SK-N-SH (cell line): Measurements from ENCODE around the gene AFAP1. TPM values are rescaled to one million over a fixed set of nuclear protein-coding genes. Genes with fewer than 3 reads are reported as not detected.

Experiments used
- CTCF ChIA-PET: fragments of 300-600, 350-600 bp; formaldehyde crosslinking; extraction: SDS; loops from one replicate; lab custom pipeline; 2021; lab: Yijun Ruan, JAX
- POLR2A ChIA-PET: fragments of 350-600 bp; sonication (Branson Sonifier 250); formaldehyde crosslinking; extraction: SDS; loops from one replicate; lab custom pipeline; 2020; ENCODE audit warnings: antibody characterized with exemption, inconsistent platforms; lab: Yijun Ruan, JAX
- DNase-seq: peaks from one replicate; pipeline ENCODE4 v3.0.0; 2012
- H2AFZ ChIP-seq: fragments of 200-600 bp; sonication (generic); 2 replicates; pipeline ENCODE4 v1.8.1; 2016; ENCODE audit warnings: antibody characterized with exemption, mild to moderate bottlenecking, low read depth
- H3F3A ChIP-seq: fragments of 200-600 bp; sonication (generic); replicated peaks from 2 replicates; pipeline ENCODE3; 2016; ENCODE audit warnings: antibody characterized with exemption, mild to moderate bottlenecking; ENCODE audit not compliant: insufficient read depth
- H3K27ac ChIP-seq, 2 experiments: fragments of 200-500 bp in 1 of 2; fragments of 200-600 bp in 1 of 2; sonication (Bioruptor generic) in 1 of 2; sonication (generic), shearing (Covaris generic) in 1 of 2; 2 replicates each; pipeline versions ENCODE4 v1.5.1 to v1.6.1; 2014 to 2016; ENCODE audit warnings: low read depth in 2 of 2, inconsistent platforms in 1 of 2, low read length in 1 of 2, mild to moderate bottlenecking in 1 of 2, mixed read lengths in 1 of 2
- H3K27me3 ChIP-seq: fragments of 200-600 bp; sonication (generic), shearing (Covaris generic); 2 replicates; pipeline ENCODE4 v1.6.1; 2016; ENCODE audit warnings: mixed run types; ENCODE audit not compliant: insufficient read depth
- H3K36me3 ChIP-seq, 2 experiments: fragments of 200-500 bp in 1 of 2; fragments of 200-600 bp in 1 of 2; sonication (Bioruptor generic) in 1 of 2; sonication (generic) in 1 of 2; replicated peaks in 1 of 2; 2 replicates each; pipeline versions ENCODE3 to v1.5.1; 2014 to 2016; ENCODE audit warnings: low read length in 1 of 2, mild to moderate bottlenecking in 1 of 2; ENCODE audit not compliant: insufficient read depth in 2 of 2, control insufficient read depth in 1 of 2
- H3K4me1 ChIP-seq, 2 experiments: fragments of 200-500 bp in 1 of 2; fragments of 200-600 bp in 1 of 2; sonication (Bioruptor generic) in 1 of 2; sonication (generic), shearing (Covaris generic) in 1 of 2; 2 replicates each; pipeline versions ENCODE4 v1.5.1 to v1.6.1; 2014 to 2016; ENCODE audit warnings: low read depth in 1 of 2, low read length in 1 of 2, mixed run types in 1 of 2; ENCODE audit not compliant: insufficient read depth in 2 of 2, control insufficient read depth in 1 of 2
- H3K4me2 ChIP-seq: fragments of 200-600 bp; sonication (generic), shearing (Covaris generic); 2 replicates; pipeline ENCODE4 v1.6.1; 2017; ENCODE audit warnings: mixed run types
- H3K4me3 ChIP-seq, 2 experiments: fragments of 200-500 bp in 1 of 2; fragments of 200-600 bp in 1 of 2; sonication (Bioruptor generic) in 1 of 2; sonication (generic), shearing (Covaris generic) in 1 of 2; 2 replicates each; pipeline versions ENCODE4 v1.5.1 to v1.8.1; 2014 to 2016; ENCODE audit warnings: low read depth in 2 of 2, inconsistent platforms in 1 of 2, low read length in 1 of 2, mild to moderate bottlenecking in 1 of 2, mixed read lengths in 1 of 2, moderate library complexity in 1 of 2
- H3K79me2 ChIP-seq: fragments of 200-600 bp; sonication (generic); 2 replicates; pipeline ENCODE4 v1.8.1; 2017; ENCODE audit warnings: mild to moderate bottlenecking; ENCODE audit not compliant: insufficient read depth
- H3K9ac ChIP-seq: fragments of 200-600 bp; sonication (generic); 2 replicates; pipeline ENCODE4 v1.6.1; 2017; ENCODE audit warnings: mixed run types
- H3K9me2 ChIP-seq: fragments of 200-600 bp; sonication (generic); 2 replicates; pipeline ENCODE4 v1.6.1; 2017; ENCODE audit warnings: mixed run types
- H3K9me3 ChIP-seq: fragments of 200-600 bp; sonication (generic); 2 replicates; pipeline ENCODE4 v1.6.1; 2017; ENCODE audit warnings: mixed run types, mild to moderate bottlenecking, moderate library complexity
- H4K20me1 ChIP-seq: fragments of 200-600 bp; sonication (generic); 2 replicates; pipeline ENCODE4 v1.6.1; 2017; ENCODE audit warnings: mild to moderate bottlenecking, mixed run types; ENCODE audit not compliant: insufficient read depth
- CHD2 ChIP-seq: fragments of 150-350 bp; IDR thresholded peaks from 2 replicates; pipeline ENCODE4 v1.6.1; 2018; ENCODE audit warnings: low read length; ENCODE audit not compliant: partially characterized antibody
- EP300 ChIP-seq, 2 experiments: IDR thresholded peaks; 2 replicates each; pipeline versions ENCODE4 v1.4.0 to v1.6.1; 2012; ENCODE audit warnings: borderline replicate concordance in 1 of 2, low read depth in 1 of 2, low read length in 1 of 2
- EZH2phosphoT487 ChIP-seq: fragments of 200-600 bp; sonication (generic); IDR thresholded peaks from 2 replicates; pipeline ENCODE4 v1.6.1; 2017; ENCODE audit warnings: low read depth, mixed run types, mild to moderate bottlenecking, antibody characterized with exemption, moderate library complexity, borderline replicate concordance
- FOSL2 ChIP-seq: IDR thresholded peaks from 2 replicates; pipeline ENCODE4 v1.4.0; 2012; ENCODE audit warnings: low read depth, mild to moderate bottlenecking, moderate library complexity, borderline replicate concordance
- JUND ChIP-seq: IDR thresholded peaks from 2 replicates; pipeline ENCODE4 v1.4.0; 2012
- MEF2A ChIP-seq: IDR thresholded peaks from 2 replicates; pipeline ENCODE4 v1.4.0; 2012; ENCODE audit warnings: low read depth, borderline replicate concordance
- MXI1 ChIP-seq: IDR thresholded peaks from 2 replicates; pipeline ENCODE4 v1.6.1; 2012; ENCODE audit warnings: mild to moderate bottlenecking, low read depth, low read length, improper control_type of control experiment
- NFIC ChIP-seq: IDR thresholded peaks from 2 replicates; pipeline ENCODE4 v1.4.0; 2012; ENCODE audit warnings: borderline replicate concordance
- NRF1 ChIP-seq: IDR thresholded peaks from 2 replicates; pipeline ENCODE4 v1.6.1; 2012; ENCODE audit warnings: low read depth, mild to moderate bottlenecking, low read length
- POLR2AphosphoS5 ChIP-seq: IDR thresholded peaks from 2 replicates; pipeline ENCODE4 v1.6.1; 2012; ENCODE audit warnings: low read depth, low read length
- RCOR1 ChIP-seq: fragments of 150-350 bp; IDR thresholded peaks from 2 replicates; pipeline ENCODE4 v1.6.1; 2017; ENCODE audit warnings: antibody characterized with exemption, low read length
- RFX5 ChIP-seq: IDR thresholded peaks from 2 replicates; pipeline ENCODE4 v1.6.1; 2012; ENCODE audit warnings: mild to moderate bottlenecking, improper control_type of control experiment, low read length
- RXRA ChIP-seq: IDR thresholded peaks from 2 replicates; pipeline ENCODE4 v1.4.0; 2012; ENCODE audit warnings: low read depth, mild to moderate bottlenecking, borderline replicate concordance
- SIN3A ChIP-seq: IDR thresholded peaks from 2 replicates; pipeline ENCODE4 v1.6.1; 2012; ENCODE audit warnings: low read depth, mild to moderate bottlenecking, low read length, moderate library complexity, borderline replicate concordance
- SMC3 ChIP-seq: IDR thresholded peaks from 2 replicates; pipeline ENCODE4 v1.6.1; 2012; ENCODE audit warnings: low read depth, low read length, improper control_type of control experiment
- TAF1 ChIP-seq: IDR thresholded peaks from 2 replicates; pipeline ENCODE4 v1.6.1; 2012; ENCODE audit warnings: low read depth, mild to moderate bottlenecking, low read length, moderate library complexity, borderline replicate concordance
- TCF12 ChIP-seq: IDR thresholded peaks from 2 replicates; pipeline ENCODE4 v1.4.0; 2012
- TEAD4 ChIP-seq: IDR thresholded peaks from 2 replicates; pipeline ENCODE4 v1.4.0; 2012; ENCODE audit warnings: mild to moderate bottlenecking, borderline replicate concordance; ENCODE audit not compliant: insufficient read depth
- WGBS: methylation state at CpG from one replicate; pipeline ENCODE4 v1.1.6; 2017; ENCODE audit warnings: low lambda C conversion rate; 5-methylcytosine and 5-hydroxymethylcytosine counted together
- polyA plus RNA-seq, 3 experiments: library from polyadenylated mRNA; depleted of rRNA; stranded (reverse); fragments of >200 nt; gene quantifications; 2 replicates each; pipeline ENCODE4 v1.2.3, GENCODE V29; 2012
- TF ChIP-seq, protein P1 (sequence below): fragments of 150-350 bp; IDR thresholded peaks from 2 replicates; pipeline ENCODE4 v1.6.1; 2016; ENCODE audit warnings: mild to moderate bottlenecking, low read depth, low read length
- TF ChIP-seq, protein P2 (sequence below): IDR thresholded peaks from 2 replicates; pipeline ENCODE4 v1.4.0; 2012; ENCODE audit warnings: low read depth, borderline replicate concordance
- TF ChIP-seq, protein P3 (sequence below): IDR thresholded peaks from 2 replicates; pipeline ENCODE4 v1.4.0; 2012; ENCODE audit warnings: low read depth, borderline replicate concordance
- TF ChIP-seq, protein P4 (sequence below): fragments of 200-600 bp; sonication (generic); IDR thresholded peaks from 2 replicates; pipeline ENCODE4 v1.6.1; 2017; ENCODE audit warnings: antibody characterized with exemption, mild to moderate bottlenecking, moderate library complexity
- TF ChIP-seq, protein P5 (sequence below): IDR thresholded peaks from 2 replicates; pipeline ENCODE4; 2012
- TF ChIP-seq, protein P6 (sequence below): fragments of 150-350 bp; IDR thresholded peaks from 2 replicates; pipeline ENCODE4 v1.6.1; 2017; ENCODE audit warnings: antibody characterized with exemption, low read length, low read depth, borderline replicate concordance

Gene AFAP1
- polyA plus RNA-seq, 1 of the 3 experiments (the other 2 are of a cell fraction): 67.9 TPM

DNA sequence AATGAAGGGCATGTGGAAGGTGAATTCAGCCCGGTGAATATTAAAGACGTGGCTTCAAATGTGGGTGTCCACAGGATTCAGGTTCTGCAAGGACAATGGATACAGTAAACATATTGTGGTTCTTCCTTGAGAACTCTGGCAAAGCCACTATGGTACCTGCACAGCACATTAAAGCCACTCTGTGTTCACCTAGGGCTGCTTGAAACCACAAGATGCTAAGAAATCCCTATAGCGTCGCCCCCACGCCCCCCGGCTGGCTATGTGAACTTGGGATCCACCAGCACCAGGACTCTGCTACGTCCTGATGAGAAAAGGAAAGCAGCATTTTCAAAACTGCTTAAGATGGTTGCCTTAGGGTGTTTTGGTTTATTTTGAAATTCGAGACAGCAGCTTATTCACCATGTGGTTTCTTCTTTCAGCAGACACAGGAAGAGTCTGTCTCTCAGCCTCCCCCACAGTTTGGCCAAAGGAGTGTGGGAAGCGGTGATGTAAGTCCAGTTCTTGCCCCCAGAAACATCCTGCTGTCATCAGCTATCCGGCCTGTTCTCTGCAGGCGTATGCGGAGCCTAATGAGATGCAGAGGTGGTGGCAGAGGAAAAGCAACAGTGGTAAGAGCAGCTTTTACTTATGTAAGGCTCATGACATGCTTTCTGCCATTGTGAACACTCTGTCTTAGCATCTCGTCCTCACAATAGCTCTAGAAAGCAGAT is 111.5 kb downstream of the AFAP1 start:
- peak overlapping the region; percentile 55; the same call in 1 of the 2 replicates for H3K4me2 ChIP-seq
- ChIA-PET POLR2A (no interaction called here), CTCF (interaction anchor here (0.9 to 17.8 kb wide), 3 partner anchors 12 to 23 kb away, joined by 3 to 228 read pairs (median 6); no protein-coding TSS in a partner anchor)
- DNase-seq: peak; percentile 38
- H3K27ac ChIP-seq: peak overlapping the region; percentile 80 to 99
- no peaks in the 10 kb centered on the region for H4K20me1 ChIP-seq
- no peaks in the 10 kb centered on the region for H3K27me3 ChIP-seq
- peak overlapping the region; percentile 67 for H3K9ac ChIP-seq
- no peaks in the 10 kb centered on the region for H3K9me3 ChIP-seq
- 34% methylated on average over 12 of the region's 13 CpGs for WGBS
- H3K4me1 ChIP-seq: peaks cover 46 to 62% of the 10 kb centered on the region in 2 experiments
- H3K4me3 ChIP-seq: no peak overlapping the region
- H3K79me2 ChIP-seq: peaks cover 97% of the 10 kb centered on the region
- no peak overlapping the region for H2AFZ ChIP-seq
- H3F3A ChIP-seq: peaks cover 60% of the 10 kb centered on the region
- H3K36me3 ChIP-seq: peaks cover 42 to 70% of the 10 kb centered on the region in 2 experiments
- H3K9me2 ChIP-seq: no peaks in the 10 kb centered on the region
- TF ChIP-seq, protein P1, sequence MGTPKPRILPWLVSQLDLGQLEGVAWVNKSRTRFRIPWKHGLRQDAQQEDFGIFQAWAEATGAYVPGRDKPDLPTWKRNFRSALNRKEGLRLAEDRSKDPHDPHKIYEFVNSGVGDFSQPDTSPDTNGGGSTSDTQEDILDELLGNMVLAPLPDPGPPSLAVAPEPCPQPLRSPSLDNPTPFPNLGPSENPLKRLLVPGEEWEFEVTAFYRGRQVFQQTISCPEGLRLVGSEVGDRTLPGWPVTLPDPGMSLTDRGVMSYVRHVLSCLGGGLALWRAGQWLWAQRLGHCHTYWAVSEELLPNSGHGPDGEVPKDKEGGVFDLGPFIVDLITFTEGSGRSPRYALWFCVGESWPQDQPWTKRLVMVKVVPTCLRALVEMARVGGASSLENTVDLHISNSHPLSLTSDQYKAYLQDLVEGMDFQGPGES: no peak
- TF ChIP-seq RXRA (peak; percentile 81; the same call in 1 of the 2 replicates), TEAD4 (peak; percentile 68), SMC3 (no peak), SIN3A (peak; percentile 96), NFIC (peak; percentile 80), NRF1 (no peak), RCOR1 (peak; percentile 35; the same call in 1 of the 2 replicates), POLR2AphosphoS5 (peak; percentile 82; the same call in 1 of the 2 replicates), FOSL2 (peak; percentile 50; the same call in 1 of the 2 replicates), EZH2phosphoT487 (no peak), JUND (peak; percentile 75), EP300 (IDR thresholded peaks at IDR 0.05; ENCODE audit: borderline replicate concordance in 1 of 2, low read depth in 1 of 2, low read length in 1 of 2) (peak; percentile 60 to 79; a peak in 2 of 4 replicates), MEF2A (peak; percentile 71), RFX5 (no peak), TAF1 (peak; percentile 49; the same call in 1 of the 2 replicates), TCF12 (peak; percentile 95), CHD2 (peak; percentile 17), MXI1 (peak; percentile 70)
- TF ChIP-seq, protein P2, sequence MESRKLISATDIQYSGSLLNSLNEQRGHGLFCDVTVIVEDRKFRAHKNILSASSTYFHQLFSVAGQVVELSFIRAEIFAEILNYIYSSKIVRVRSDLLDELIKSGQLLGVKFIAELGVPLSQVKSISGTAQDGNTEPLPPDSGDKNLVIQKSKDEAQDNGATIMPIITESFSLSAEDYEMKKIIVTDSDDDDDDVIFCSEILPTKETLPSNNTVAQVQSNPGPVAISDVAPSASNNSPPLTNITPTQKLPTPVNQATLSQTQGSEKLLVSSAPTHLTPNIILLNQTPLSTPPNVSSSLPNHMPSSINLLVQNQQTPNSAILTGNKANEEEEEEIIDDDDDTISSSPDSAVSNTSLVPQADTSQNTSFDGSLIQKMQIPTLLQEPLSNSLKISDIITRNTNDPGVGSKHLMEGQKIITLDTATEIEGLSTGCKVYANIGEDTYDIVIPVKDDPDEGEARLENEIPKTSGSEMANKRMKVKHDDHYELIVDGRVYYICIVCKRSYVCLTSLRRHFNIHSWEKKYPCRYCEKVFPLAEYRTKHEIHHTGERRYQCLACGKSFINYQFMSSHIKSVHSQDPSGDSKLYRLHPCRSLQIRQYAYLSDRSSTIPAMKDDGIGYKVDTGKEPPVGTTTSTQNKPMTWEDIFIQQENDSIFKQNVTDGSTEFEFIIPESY: peak; percentile 81
- TF ChIP-seq, protein P3, sequence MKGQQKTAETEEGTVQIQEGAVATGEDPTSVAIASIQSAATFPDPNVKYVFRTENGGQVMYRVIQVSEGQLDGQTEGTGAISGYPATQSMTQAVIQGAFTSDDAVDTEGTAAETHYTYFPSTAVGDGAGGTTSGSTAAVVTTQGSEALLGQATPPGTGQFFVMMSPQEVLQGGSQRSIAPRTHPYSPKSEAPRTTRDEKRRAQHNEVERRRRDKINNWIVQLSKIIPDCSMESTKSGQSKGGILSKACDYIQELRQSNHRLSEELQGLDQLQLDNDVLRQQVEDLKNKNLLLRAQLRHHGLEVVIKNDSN: no peak
- TF ChIP-seq, protein P4, sequence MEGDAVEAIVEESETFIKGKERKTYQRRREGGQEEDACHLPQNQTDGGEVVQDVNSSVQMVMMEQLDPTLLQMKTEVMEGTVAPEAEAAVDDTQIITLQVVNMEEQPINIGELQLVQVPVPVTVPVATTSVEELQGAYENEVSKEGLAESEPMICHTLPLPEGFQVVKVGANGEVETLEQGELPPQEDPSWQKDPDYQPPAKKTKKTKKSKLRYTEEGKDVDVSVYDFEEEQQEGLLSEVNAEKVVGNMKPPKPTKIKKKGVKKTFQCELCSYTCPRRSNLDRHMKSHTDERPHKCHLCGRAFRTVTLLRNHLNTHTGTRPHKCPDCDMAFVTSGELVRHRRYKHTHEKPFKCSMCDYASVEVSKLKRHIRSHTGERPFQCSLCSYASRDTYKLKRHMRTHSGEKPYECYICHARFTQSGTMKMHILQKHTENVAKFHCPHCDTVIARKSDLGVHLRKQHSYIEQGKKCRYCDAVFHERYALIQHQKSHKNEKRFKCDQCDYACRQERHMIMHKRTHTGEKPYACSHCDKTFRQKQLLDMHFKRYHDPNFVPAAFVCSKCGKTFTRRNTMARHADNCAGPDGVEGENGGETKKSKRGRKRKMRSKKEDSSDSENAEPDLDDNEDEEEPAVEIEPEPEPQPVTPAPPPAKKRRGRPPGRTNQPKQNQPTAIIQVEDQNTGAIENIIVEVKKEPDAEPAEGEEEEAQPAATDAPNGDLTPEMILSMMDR: no peak
- TF ChIP-seq, protein P5, sequence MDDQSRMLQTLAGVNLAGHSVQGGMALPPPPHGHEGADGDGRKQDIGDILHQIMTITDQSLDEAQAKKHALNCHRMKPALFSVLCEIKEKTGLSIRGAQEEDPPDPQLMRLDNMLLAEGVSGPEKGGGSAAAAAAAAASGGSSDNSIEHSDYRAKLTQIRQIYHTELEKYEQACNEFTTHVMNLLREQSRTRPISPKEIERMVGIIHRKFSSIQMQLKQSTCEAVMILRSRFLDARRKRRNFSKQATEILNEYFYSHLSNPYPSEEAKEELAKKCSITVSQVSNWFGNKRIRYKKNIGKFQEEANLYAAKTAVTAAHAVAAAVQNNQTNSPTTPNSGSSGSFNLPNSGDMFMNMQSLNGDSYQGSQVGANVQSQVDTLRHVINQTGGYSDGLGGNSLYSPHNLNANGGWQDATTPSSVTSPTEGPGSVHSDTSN: peak; percentile 86
- TF ChIP-seq, protein P6, sequence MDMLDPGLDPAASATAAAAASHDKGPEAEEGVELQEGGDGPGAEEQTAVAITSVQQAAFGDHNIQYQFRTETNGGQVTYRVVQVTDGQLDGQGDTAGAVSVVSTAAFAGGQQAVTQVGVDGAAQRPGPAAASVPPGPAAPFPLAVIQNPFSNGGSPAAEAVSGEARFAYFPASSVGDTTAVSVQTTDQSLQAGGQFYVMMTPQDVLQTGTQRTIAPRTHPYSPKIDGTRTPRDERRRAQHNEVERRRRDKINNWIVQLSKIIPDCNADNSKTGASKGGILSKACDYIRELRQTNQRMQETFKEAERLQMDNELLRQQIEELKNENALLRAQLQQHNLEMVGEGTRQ: no peak
